H1 (cell line): ENCODE data around the gene TRIM65. TPM values are rescaled to one million over a fixed set of nuclear protein-coding genes. Genes with fewer than 3 reads are reported as not detected.
A peak's percentile ranks its signal among the peaks of the same experiment; 100 is the strongest.

Source experiments
- CTCF ChIA-PET: fragments of 300-600 bp; sonication (Branson Sonifier 250); formaldehyde crosslinking; loops from one replicate; lab custom pipeline; 2021; ENCODE audit not compliant: partially characterized antibody; lab: Charles Lee
- POLR2A ChIA-PET: fragments of 300-600 bp; sonication (Branson Sonifier 250); formaldehyde crosslinking; loops from one replicate; lab custom pipeline; 2021; ENCODE audit warnings: inconsistent platforms; ENCODE audit not compliant: partially characterized antibody; lab: Charles Lee
- DNase-seq, 2 experiments: peaks; one replicate each; pipeline versions ENCODE4 v3.0.0 to v3.0.0-alpha.2; 2010 to 2022; ENCODE audit warnings: low spot score in 2 of 2, low read depth in 1 of 2, mixed read lengths in 1 of 2
- FAIRE-seq: peaks from 2 replicates; lab custom pipeline; 2011; peaks lifted over from hg19 to GRCh38; lab: Jason Lieb, UNC
- H2AFZ ChIP-seq: 2 replicates; pipeline ENCODE4 v1.8.1; 2012; ENCODE audit warnings: low read length, inconsistent platforms
- H2AK5ac ChIP-seq: 2 replicates; pipeline ENCODE4 v1.6.1; 2013; ENCODE audit warnings: low read depth, low read length
- H2BK120ac ChIP-seq: replicated peaks from 2 replicates; pipeline ENCODE3; 2013; ENCODE audit warnings: low read depth, low read length, inconsistent platforms
- H2BK12ac ChIP-seq: 2 replicates; pipeline ENCODE4 v1.6.1; 2013; ENCODE audit warnings: low read depth, low read length
- H2BK15ac ChIP-seq: 2 replicates; pipeline ENCODE4 v1.6.1; 2013; ENCODE audit warnings: low read length
- H2BK20ac ChIP-seq: 2 replicates; pipeline ENCODE4 v1.6.1; 2013; ENCODE audit warnings: low read length
- H2BK5ac ChIP-seq: 2 replicates; pipeline ENCODE4 v1.6.1; 2013; ENCODE audit warnings: low read depth, low read length
- H3K14ac ChIP-seq: 2 replicates; pipeline ENCODE4 v1.6.1; 2013; ENCODE audit warnings: inconsistent platforms; ENCODE audit not compliant: insufficient read length
- H3K18ac ChIP-seq: 2 replicates; pipeline ENCODE4 v1.6.1; 2013; ENCODE audit warnings: low read length; ENCODE audit errors: extremely low read depth
- H3K23ac ChIP-seq: 2 replicates; pipeline ENCODE4 v1.6.1; 2013; ENCODE audit warnings: inconsistent platforms; ENCODE audit not compliant: insufficient read length
- H3K23me2 ChIP-seq: 2 replicates; pipeline ENCODE4 v1.6.1; 2013; ENCODE audit warnings: low read depth, low read length
- H3K27ac ChIP-seq: 2 replicates; pipeline ENCODE4 v1.6.1; 2011; ENCODE audit warnings: low read depth, low read length, inconsistent platforms
- H3K27me3 ChIP-seq, 4 experiments: replicated peaks in 1 of 4; 1 replicate in 1 of 4; 2 replicates in 3 of 4; pipeline versions ENCODE4 v1.6.1 to v1.8.1; 2011 to 2013; ENCODE audit warnings: low read length in 3 of 4, mild to moderate bottlenecking in 3 of 4, inconsistent platforms in 2 of 4, mixed read lengths in 2 of 4, moderate library complexity in 1 of 4; ENCODE audit not compliant: control insufficient read depth in 3 of 4, insufficient read depth in 3 of 4; ENCODE audit errors: extremely low read depth in 1 of 4
- H3K36me3 ChIP-seq, 4 experiments: 2 replicates each; pipeline versions ENCODE4 v1.6.1 to v1.8.1; 2011 to 2013; ENCODE audit warnings: mild to moderate bottlenecking in 4 of 4, low read length in 3 of 4, moderate library complexity in 2 of 4, control low read depth in 1 of 4, inconsistent platforms in 1 of 4; ENCODE audit not compliant: insufficient read depth in 4 of 4, control insufficient read depth in 2 of 4
- H3K4ac ChIP-seq: replicated peaks from 2 replicates; pipeline ENCODE3; 2013; ENCODE audit warnings: low read length, low read depth, mixed read lengths, inconsistent platforms; ENCODE audit not compliant: insufficient read length
- H3K4me1 ChIP-seq, 4 experiments: replicated peaks in 1 of 4; 1 replicate in 1 of 4; 2 replicates in 3 of 4; pipeline versions ENCODE4 v1.6.1 to v1.8.1; 2011 to 2013; ENCODE audit warnings: low read length in 3 of 4, inconsistent platforms in 2 of 4, mixed read lengths in 1 of 4; ENCODE audit not compliant: insufficient read depth in 4 of 4, control insufficient read depth in 3 of 4
- H3K4me2 ChIP-seq, 2 experiments: 2 replicates each; pipeline versions ENCODE4 v1.6.1 to v1.8.1; 2011 to 2013; ENCODE audit warnings: low read depth in 2 of 2, low read length in 2 of 2, control low read depth in 1 of 2, inconsistent platforms in 1 of 2, mild to moderate bottlenecking in 1 of 2; ENCODE audit not compliant: insufficient read depth in 1 of 2
- H3K4me3 ChIP-seq, 4 experiments: fragments of 200-600, 300-600 bp in 1 of 4; sonication (generic), shearing (Covaris generic), sonication (Bioruptor Twin) in 1 of 4; 2 replicates each; pipeline versions ENCODE4 v1.5.1 to v1.8.1; 2011 to 2016; ENCODE audit warnings: low read length in 4 of 4, low read depth in 3 of 4, control low read depth in 2 of 4, inconsistent platforms in 2 of 4, mild to moderate bottlenecking in 2 of 4, mixed read lengths in 1 of 4, moderate library complexity in 1 of 4; ENCODE audit not compliant: insufficient read depth in 2 of 4; ENCODE audit errors: extremely low read depth in 1 of 4
- H3K56ac ChIP-seq: replicated peaks from 2 replicates; pipeline ENCODE3; 2013; ENCODE audit warnings: low read depth, mild to moderate bottlenecking, mixed read lengths, low read length, inconsistent platforms; ENCODE audit not compliant: insufficient read length
- H3K79me1 ChIP-seq: 2 replicates; pipeline ENCODE4 v1.6.1; 2013; ENCODE audit warnings: low read depth, low read length, control low read depth
- H3K79me2 ChIP-seq, 2 experiments: 2 replicates each; pipeline versions ENCODE4 v1.6.1 to v1.8.1; 2012 to 2013; ENCODE audit warnings: low read length in 2 of 2, mild to moderate bottlenecking in 2 of 2, inconsistent platforms in 1 of 2; ENCODE audit not compliant: insufficient read depth in 2 of 2, control insufficient read depth in 1 of 2
- H3K9ac ChIP-seq, 4 experiments: replicated peaks in 1 of 4; 1 replicate in 1 of 4; 2 replicates in 3 of 4; pipeline versions ENCODE4 v1.6.1 to v1.8.1; 2011 to 2013; ENCODE audit warnings: low read depth in 3 of 4, low read length in 3 of 4, control low read depth in 2 of 4, mild to moderate bottlenecking in 2 of 4, moderate library complexity in 2 of 4, inconsistent platforms in 1 of 4; ENCODE audit errors: extremely low read depth in 1 of 4
- H3K9me3 ChIP-seq, 2 experiments: 2 replicates each; pipeline versions ENCODE4 v1.6.1 to v1.8.1; 2012 to 2013; ENCODE audit warnings: mild to moderate bottlenecking in 2 of 2, moderate library complexity in 2 of 2, control low read depth in 1 of 2, inconsistent platforms in 1 of 2, low read depth in 1 of 2, low read length in 1 of 2, mixed read lengths in 1 of 2; ENCODE audit not compliant: insufficient read depth in 2 of 2
- H4K20me1 ChIP-seq, 2 experiments: replicated peaks in 1 of 2; 2 replicates each; pipeline versions ENCODE3 to v1.8.1; 2011 to 2013; ENCODE audit warnings: inconsistent platforms in 2 of 2, low read length in 2 of 2, mild to moderate bottlenecking in 1 of 2; ENCODE audit not compliant: insufficient read depth in 2 of 2, control insufficient read depth in 1 of 2
- H4K5ac ChIP-seq: 2 replicates; pipeline ENCODE4 v1.6.1; 2013; ENCODE audit warnings: low read length, low read depth, mixed read lengths, inconsistent platforms; ENCODE audit not compliant: insufficient read length
- H4K8ac ChIP-seq: 2 replicates; pipeline ENCODE4 v1.8.0; 2013; ENCODE audit warnings: mild to moderate bottlenecking, moderate library complexity, low read length, inconsistent platforms; ENCODE audit not compliant: insufficient read depth; ENCODE audit errors: extremely low read depth
- H4K91ac ChIP-seq: replicated peaks from 2 replicates; pipeline ENCODE3; 2013; ENCODE audit warnings: low read length, mixed read lengths, inconsistent platforms; ENCODE audit not compliant: insufficient read length
- CTCF ChIP-seq, 3 experiments: IDR thresholded peaks; 1 replicate in 2 of 3; 2 replicates in 1 of 3; pipeline versions ENCODE4 v1.5.1 to v1.6.1; 2011; ENCODE audit warnings: low read length in 3 of 3, mild to moderate bottlenecking in 3 of 3, inconsistent platforms in 2 of 3, low read depth in 1 of 3, moderate library complexity in 1 of 3; ENCODE audit not compliant: insufficient read depth in 1 of 3; ENCODE audit errors: control extremely low read depth in 1 of 3
- EZH2 ChIP-seq: fragments of 200-600 bp; sonication (generic); IDR thresholded peaks from 2 replicates; pipeline ENCODE4 v1.7.1; 2012; ENCODE audit warnings: low read depth, mild to moderate bottlenecking, moderate library complexity, low read length, inconsistent platforms; ENCODE audit not compliant: severe bottlenecking
- MAX ChIP-seq: IDR thresholded peaks from 2 replicates; pipeline ENCODE4 v1.6.1; 2012; ENCODE audit warnings: inconsistent platforms
- PHF8 ChIP-seq: fragments of 200-600 bp; sonication (generic); conservative IDR thresholded peaks from 2 replicates; pipeline ENCODE4 v1.7.1; 2012; ENCODE audit warnings: low read depth, mild to moderate bottlenecking, inconsistent platforms, low read length, moderate library complexity
- RAD21 ChIP-seq, 2 experiments: IDR thresholded peaks in 1 of 2; conservative IDR thresholded peaks in 1 of 2; 2 replicates each; pipeline ENCODE4 v1.6.1; 2011; ENCODE audit warnings: low read depth in 2 of 2, low read length in 2 of 2, improper control_type of control experiment in 1 of 2, inconsistent platforms in 1 of 2, mild to moderate bottlenecking in 1 of 2, moderate library complexity in 1 of 2
- SRF ChIP-seq: IDR thresholded peaks from 2 replicates; pipeline ENCODE4 v1.6.1; 2011; ENCODE audit warnings: mild to moderate bottlenecking, low read depth, low read length, moderate library complexity
- YY1 ChIP-seq: IDR thresholded peaks from 2 replicates; pipeline ENCODE4 v1.6.1; 2011; ENCODE audit warnings: low read depth, mild to moderate bottlenecking, low read length
- WGBS, 2 experiments: shearing (Covaris generic) in 1 of 2; methylation state at CpG; one replicate each; pipeline versions ENCODE4 v1.1.6 to v1.1.7; 2013 to 2015; ENCODE audit warnings: low lambda C conversion rate in 2 of 2, mixed read lengths in 2 of 2, inconsistent platforms in 1 of 2, low coverage in 1 of 2, missing lambda C conversion rate in 1 of 2; ENCODE audit not compliant: insufficient replicate concordance in 2 of 2, insufficient coverage in 1 of 2, insufficient read length in 1 of 2; ENCODE audit errors: extremely low coverage in 1 of 2, missing lambda C conversion rate in 1 of 2; 5-methylcytosine and 5-hydroxymethylcytosine counted together
- polyA plus RNA-seq, 7 experiments: library from polyadenylated mRNA; depleted of rRNA in 3 of 7; stranded (reverse) in 5 of 7; unstranded in 2 of 7; fragments of >200 nt in 5 of 7; fragments of 200-250 nt in 2 of 7; gene quantifications; 1 replicate in 5 of 7; 2 replicates in 1 of 7; 4 replicates in 1 of 7; pipeline versions ENCODE4 v1.2.1 to v1.2.3, GENCODE V29; 2011 to 2013; ENCODE audit warnings: missing spikeins in 2 of 7, mixed read lengths in 2 of 7
- total RNA-seq: library from RNA; stranded (reverse); fragmentation: NEBNext Ultra II Directional; extraction: Animal tissue kit (Norgen Biotek cat#: 25700); gene quantifications from 2 replicates; pipeline ENCODE4 v1.2.1, GENCODE V29; 2021

TRIM65 gene
- total and polyA plus RNA-seq, 2 of the 8 experiments (the other 6 are each of a cell fraction or from before 2014, with no cell fraction given): 21.2 to 48.6 TPM

- Histone ChIP-seq H3K18ac (peak overlapping the region; percentile 97), H3K9me3 (no peaks in the 10 kb centered on the region), H2AK5ac (peak overlapping the region; percentile 88), H3K14ac (no peak overlapping the region), H3K27me3 (no peaks in the 10 kb centered on the region), H3K56ac (no peak overlapping the region), H3K4me1 (peaks cover 4 to 25% (median 13%) of the 10 kb centered on the region in 4 experiments), H3K36me3 (peaks cover 5 to 37% (median 27%) of the 10 kb centered on the region in 4 experiments; a peak in 6 of 8 replicates), H2BK120ac (no peak overlapping the region), H2AFZ (no peak overlapping the region), H3K23ac (no peak overlapping the region), H3K9ac (peak overlapping the region in 3 of 4 experiments; percentile 62 to 91 (median 62); a peak in 6 of 7 replicates), H4K20me1 (peaks cover 2 to 11% of the 10 kb centered on the region in 2 experiments), H3K4ac (peak overlapping the region; percentile 97), H3K79me2 (peaks cover 0 to 15% of the 10 kb centered on the region in 2 experiments; a peak in 1 of 4 replicates), H3K27ac (no peak overlapping the region), H2BK5ac (peak overlapping the region; percentile 66; the same call in 1 of the 2 replicates), H3K23me2 (peaks cover 8% of the 10 kb centered on the region), H2BK20ac (no peak overlapping the region), H2BK12ac (peak overlapping the region; percentile 80; the same call in 1 of the 2 replicates), H3K79me1 (peaks cover 3% of the 10 kb centered on the region; the same call in 1 of the 2 replicates), H4K8ac (no peak overlapping the region), H4K5ac (no peak overlapping the region), H3K4me3 (peak overlapping the region; percentile 58 to 96 (median 80)), H3K4me2 (peak overlapping the region; percentile 88 to 95), H2BK15ac (0 out of 2 replicates have a peak overlapping the region, but pooled peaks have one; percentile 31), H4K91ac (peak overlapping the region; percentile 83)
- FAIRE-seq: no peak
- DNase-seq: peak in 1 of 2 experiments; percentile 63
- ChIA-PET POLR2A (interaction anchor here (0.8 to 12.1 kb wide), 16 partner anchors 8 to 185 kb away, joined by 3 to 143 read pairs (median 8); partner anchors contain the start of genes FBF1, MRPL38, TRIM47 and UNK), CTCF (interaction anchor here (0.6 to 51.3 kb wide), 15 partner anchors 9 to 113 kb away, joined by 3 to 885 read pairs (median 5); partner anchors contain the start of genes CDK3, MRPL38, TRIM47 and WBP2)
- 23% methylated on average over 28 of the region's 28 CpGs; no CpG with 5 or more reads in 1 of the 2 experiments for WGBS, 2 experiments
- no peak for TF ChIP-seq SRF
- no peak for TF ChIP-seq PHF8
- TF ChIP-seq RAD21 (IDR thresholded peaks at IDR 0.05 in 1 of 2, conservative IDR thresholded peaks at IDR 0.05 in 1 of 2; ENCODE audit: low read depth in 2 of 2, low read length in 2 of 2): peak; percentile 23 to 25; a peak in 2 of 4 replicates
- no peak for TF ChIP-seq MAX
- TF ChIP-seq YY1: peak; percentile 2; the same call in 1 of the 2 replicates
- TF ChIP-seq EZH2: no peak
- peak; percentile 49 to 71 (median 70) for TF ChIP-seq CTCF (IDR thresholded peaks at IDR 0.05; ENCODE audit: control extremely low read depth in 1 of 3, insufficient read depth in 1 of 3, low read depth in 1 of 3, low read length in 3 of 3)
These were observed 1.2 kb downstream of the TRIM65 start for GRCh38 chr17:75895370-75896155.
